ENCODE results near the gene ZNF248.

ZNF248 gene

DNA sequence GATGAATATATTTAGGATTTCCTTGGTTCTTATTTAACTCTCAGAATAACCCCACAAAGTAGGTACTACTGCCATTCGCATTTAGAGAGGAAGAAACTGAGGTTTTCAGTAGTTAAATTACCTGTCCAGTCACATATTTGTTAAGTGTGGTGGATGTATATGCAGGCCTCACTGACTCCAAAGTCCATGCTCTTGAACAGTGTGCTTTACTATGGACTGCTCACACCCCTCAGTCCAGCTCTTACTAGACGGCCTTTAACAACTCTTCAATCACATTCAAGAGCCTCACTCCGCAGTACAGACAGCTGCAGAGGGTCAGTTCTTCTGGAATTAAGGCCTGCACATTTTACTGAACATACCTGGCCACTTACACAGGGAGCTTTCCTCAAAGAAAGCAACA, 36.2 kb downstream of the ZNF248 start:
- no peak for DNase-seq (ENCODE audit: low read depth)
- no peak overlapping the region for H3K4me3 ChIP-seq (ENCODE audit: low read depth, low read length)
- TF ChIP-seq, protein P1, sequence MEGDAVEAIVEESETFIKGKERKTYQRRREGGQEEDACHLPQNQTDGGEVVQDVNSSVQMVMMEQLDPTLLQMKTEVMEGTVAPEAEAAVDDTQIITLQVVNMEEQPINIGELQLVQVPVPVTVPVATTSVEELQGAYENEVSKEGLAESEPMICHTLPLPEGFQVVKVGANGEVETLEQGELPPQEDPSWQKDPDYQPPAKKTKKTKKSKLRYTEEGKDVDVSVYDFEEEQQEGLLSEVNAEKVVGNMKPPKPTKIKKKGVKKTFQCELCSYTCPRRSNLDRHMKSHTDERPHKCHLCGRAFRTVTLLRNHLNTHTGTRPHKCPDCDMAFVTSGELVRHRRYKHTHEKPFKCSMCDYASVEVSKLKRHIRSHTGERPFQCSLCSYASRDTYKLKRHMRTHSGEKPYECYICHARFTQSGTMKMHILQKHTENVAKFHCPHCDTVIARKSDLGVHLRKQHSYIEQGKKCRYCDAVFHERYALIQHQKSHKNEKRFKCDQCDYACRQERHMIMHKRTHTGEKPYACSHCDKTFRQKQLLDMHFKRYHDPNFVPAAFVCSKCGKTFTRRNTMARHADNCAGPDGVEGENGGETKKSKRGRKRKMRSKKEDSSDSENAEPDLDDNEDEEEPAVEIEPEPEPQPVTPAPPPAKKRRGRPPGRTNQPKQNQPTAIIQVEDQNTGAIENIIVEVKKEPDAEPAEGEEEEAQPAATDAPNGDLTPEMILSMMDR (conservative IDR thresholded peaks at IDR 0.05; ENCODE audit: low read depth, low read length), result no peak

DNA sequence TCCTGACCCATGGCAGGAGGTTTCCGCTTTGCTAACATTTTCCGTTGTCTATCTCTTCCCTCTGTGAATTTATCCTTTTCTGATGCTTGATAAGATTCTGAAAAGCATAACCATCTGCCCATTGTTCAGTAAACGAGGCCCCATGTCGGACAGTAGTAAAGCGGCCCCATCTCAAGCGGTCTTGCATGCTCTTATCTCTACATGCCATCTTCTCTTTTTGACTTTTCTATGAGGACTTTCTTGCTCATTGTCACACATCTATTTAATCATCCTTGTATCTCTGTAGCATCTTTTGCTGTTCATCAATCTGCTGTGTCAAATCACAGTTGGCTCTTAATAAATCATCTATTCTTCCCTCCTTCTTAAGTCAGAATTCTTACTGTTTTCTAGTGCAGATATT, 37.6 kb downstream of the ZNF248 start:
- no peak for DNase-seq (ENCODE audit: low read depth)
- TF ChIP-seq, protein P1 (conservative IDR thresholded peaks at IDR 0.05; ENCODE audit: low read depth, low read length), result no peak
- H3K4me3 ChIP-seq (ENCODE audit: low read depth, low read length), result no peak overlapping the region

DNA sequence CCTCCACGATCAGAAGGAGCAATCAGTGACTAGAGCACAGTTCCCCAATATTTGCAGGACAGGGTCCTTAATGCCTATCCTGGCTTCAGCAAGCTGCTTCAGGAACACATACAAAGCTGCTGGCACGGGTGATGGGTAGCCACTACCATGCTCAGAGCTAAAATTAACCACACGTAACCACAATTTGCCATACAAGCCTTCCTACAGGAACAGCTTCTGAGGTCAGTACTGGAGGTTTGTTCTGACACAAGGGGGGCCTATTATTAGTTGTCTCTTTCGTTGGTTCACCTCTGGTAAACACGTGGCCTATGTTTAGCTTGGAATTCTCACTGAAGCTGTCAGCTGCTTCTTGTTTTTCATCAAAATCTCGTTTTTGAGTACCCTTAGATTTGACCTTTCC, 41.1 kb downstream of the ZNF248 start:
- DNase-seq (ENCODE audit: low read depth), result no peak
- H3K4me3 ChIP-seq (ENCODE audit: low read depth, low read length), result no peak overlapping the region
- TF ChIP-seq, protein P1 (conservative IDR thresholded peaks at IDR 0.05; ENCODE audit: low read depth, low read length), result no peak

DNA sequence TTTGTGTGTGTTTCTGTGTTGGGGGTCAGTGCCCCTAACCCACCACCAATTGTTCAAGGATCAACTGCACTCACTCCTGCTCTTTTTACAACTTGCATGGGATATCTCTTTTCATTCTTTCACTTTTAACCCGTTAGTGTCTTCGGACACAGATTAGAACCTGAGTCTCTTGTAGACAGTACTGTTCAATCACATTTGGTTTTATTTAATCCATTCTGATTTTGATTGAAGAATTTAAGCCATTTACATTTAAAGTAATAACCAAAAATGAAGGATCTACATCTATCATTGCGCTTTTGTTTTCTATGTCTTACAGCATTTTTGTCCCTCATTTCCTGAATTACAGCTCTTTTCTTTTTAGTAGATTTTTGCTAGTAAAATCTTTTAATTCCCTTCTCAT, 43.6 kb downstream of the ZNF248 start:
- no peak for DNase-seq (ENCODE audit: low read depth)
- TF ChIP-seq, protein P1 (conservative IDR thresholded peaks at IDR 0.05; ENCODE audit: low read depth, low read length), result no peak
- H3K4me3 ChIP-seq (ENCODE audit: low read depth, low read length), result no peak overlapping the region

DNA sequence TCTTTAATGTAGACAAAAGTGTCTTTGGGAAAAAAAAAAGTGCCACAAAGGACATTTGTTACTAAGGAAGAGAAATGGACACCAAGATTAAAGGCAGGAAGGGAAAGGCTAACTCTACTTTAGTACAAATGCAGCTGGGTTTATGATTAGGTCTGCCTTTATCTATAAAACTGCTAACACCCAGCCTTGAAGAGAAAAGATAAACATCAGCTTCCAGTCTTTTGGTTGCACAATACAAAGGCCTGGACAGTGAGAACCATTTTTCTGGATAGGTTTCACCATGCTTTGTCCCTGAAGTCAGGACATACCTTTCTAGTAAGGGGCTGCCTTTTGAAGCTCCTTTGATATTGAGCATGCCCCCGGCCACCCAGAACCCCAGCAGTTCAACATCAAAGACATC, 45.1 kb downstream of the ZNF248 start:
- no peak overlapping the region for H3K4me3 ChIP-seq (ENCODE audit: low read depth, low read length)
- no peak for DNase-seq (ENCODE audit: low read depth)
- TF ChIP-seq, protein P1 (conservative IDR thresholded peaks at IDR 0.05; ENCODE audit: low read depth, low read length), result no peak

DNA sequence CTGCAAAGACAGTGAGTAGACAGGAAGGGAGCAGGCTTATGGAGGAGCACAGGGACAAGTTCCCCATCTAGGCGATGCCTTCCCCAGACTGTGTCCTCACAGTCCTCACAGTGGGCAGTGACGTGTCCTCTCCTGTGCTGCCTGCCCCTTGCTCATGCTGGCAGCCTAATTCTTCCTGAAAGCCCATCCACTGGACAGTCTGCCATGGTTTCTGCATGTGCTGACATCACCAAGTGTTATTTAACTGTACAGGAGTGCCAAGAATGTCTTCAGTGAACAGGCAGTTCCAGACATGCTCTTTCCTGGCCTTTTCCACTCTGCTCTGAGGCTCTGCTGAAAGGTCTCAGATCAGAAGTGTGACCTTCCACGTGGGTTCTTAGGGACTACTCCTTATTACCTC, 54.1 kb downstream of the ZNF248 start:
- DNase-seq (ENCODE audit: low read depth), result no peak
- TF ChIP-seq, protein P1 (conservative IDR thresholded peaks at IDR 0.05; ENCODE audit: low read depth, low read length), result no peak

DNA sequence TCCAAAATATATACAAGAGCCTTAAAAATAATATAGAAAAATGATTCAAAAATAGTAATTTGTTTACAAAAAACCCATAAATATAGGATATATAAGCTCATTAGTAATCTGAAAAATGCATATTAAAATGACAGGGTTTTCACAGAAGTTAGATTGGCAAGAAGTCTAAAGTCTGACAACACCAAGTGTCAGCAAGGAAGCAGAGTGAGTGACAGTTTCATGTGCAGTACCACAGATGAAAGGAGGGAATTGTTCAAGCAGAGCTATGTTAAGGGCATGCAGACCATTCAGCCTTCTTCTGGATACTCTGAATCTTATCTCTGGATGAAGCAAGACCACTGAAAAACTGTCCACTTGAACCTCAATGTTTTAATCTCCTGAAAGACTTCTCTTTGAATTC, 55.9 kb downstream of the ZNF248 start:
- DNase-seq (ENCODE audit: low read depth), result no peak
- TF ChIP-seq, protein P1 (conservative IDR thresholded peaks at IDR 0.05; ENCODE audit: low read depth, low read length), result no peak
- no peak overlapping the region for H3K4me3 ChIP-seq (ENCODE audit: low read depth, low read length)

More for the DNA sequence above, 54.1 kb downstream of the ZNF248 start:
- H3K4me3 ChIP-seq (ENCODE audit: low read depth, low read length), result no peak overlapping the region

Data from choroid plexus epithelial cell (primary cell).